Measurements from ENCODE around the gene PDIA2.

- no peak for TF ChIP-seq POLR2AphosphoS5 (IDR thresholded peaks at IDR 0.05)
- TF ChIP-seq CTCF (IDR thresholded peaks at IDR 0.05): no peak
Observed at GRCh38 chr16:301235-301634, 18.3 kb downstream of the PDIA2 start.
